HepG2 (cell line): ENCODE results near the gene DUSP7.

Experiments
- ZBTB8A ChIP-seq: sonication (generic); formaldehyde crosslinking; IDR thresholded peaks from 2 replicates; pipeline ENCODE4 v1.4.0; 2020; ENCODE audit warnings: mild to moderate bottlenecking, low read depth, missing genetic modification reagents, borderline replicate concordance
- ZNF354B ChIP-seq: sonication (generic); formaldehyde crosslinking; IDR thresholded peaks from 2 replicates; pipeline ENCODE4 v1.8.0; 2022; ENCODE audit warnings: mild to moderate bottlenecking, missing genetic modification reagents

DNA sequence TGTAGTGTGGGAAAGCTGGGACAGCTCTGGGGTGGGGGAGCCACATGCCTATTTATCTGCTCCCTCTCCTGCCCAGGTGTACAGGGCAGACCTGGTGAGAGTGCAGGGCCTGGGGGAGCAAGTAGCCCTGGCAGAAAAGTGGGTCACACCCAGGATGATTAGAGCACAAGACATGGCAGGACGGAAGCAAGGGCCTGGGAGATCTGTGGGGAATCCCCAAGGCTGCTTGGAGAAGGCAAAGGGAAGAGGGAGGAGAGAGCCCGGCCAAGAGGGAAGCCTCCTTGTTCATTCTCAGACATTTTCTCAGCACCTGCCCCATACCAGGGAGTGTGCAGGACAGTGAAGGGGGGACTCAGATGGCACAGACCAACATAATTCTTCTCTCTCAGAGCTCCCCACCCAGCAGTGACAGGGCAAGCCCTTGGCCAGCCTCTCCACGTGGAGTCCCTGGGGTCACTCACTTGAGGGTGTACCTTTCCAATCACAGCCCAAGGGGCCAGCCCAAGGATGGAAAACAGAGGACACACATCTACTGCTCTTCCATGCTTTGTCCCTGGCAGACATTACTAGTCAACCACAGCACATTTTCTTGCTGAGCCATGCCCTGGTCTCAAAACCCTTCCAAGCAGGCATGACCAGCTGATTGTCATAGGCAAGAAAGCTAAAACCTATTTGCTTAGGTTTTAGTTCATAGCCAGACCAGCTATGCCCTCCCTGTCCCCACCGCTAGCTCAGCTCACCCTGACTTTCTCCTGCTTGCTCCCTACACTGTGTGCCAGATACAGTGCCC, 4.9 kb upstream of the DUSP7 start:
- TF ChIP-seq ZNF354B (no peak), ZBTB8A (CRISPR knock-in tag) (no peak)
